HG03097 (cell line): ENCODE data around the gene MMD2.
"Not testable (repeated sequence)": the region's sequence is repeated elsewhere in the genome, so short reads cannot be mapped to it uniquely, and the experiment has no call there.

ENCODE experiments used
- ATAC-seq: cut with Tn5 transposase; IDR thresholded peaks from one replicate; pipeline ENCODE4 v1.9.1; 2021; ENCODE audit not compliant: unreplicated experiment, low FRiP score

MMD2 gene

GRCh38 chr7:4904346-4904745, 54.6 kb downstream of the MMD2 start:
- no peak for ATAC-seq

- ATAC-seq = no peak
These were observed 63.2 kb downstream of the MMD2 start for GRCh38 chr7:4895766-4896165.

GRCh38 chr7:4894482-4894881, 64.5 kb downstream of the MMD2 start:
- ATAC-seq = no peak

GRCh38 chr7:4893929-4894475, 65.0 kb downstream of the MMD2 start:
- ATAC-seq = no peak

- not testable (repeated sequence) for ATAC-seq
These were observed 65.8 kb downstream of the MMD2 start for GRCh38 chr7:4893188-4893587.

GRCh38 chr7:4891522-4891921, 67.5 kb downstream of the MMD2 start:
- not testable (repeated sequence) for ATAC-seq

GRCh38 chr7:4889682-4890081, 69.3 kb downstream of the MMD2 start:
- no peak for ATAC-seq

GRCh38 chr7:4888161-4888560, 70.8 kb downstream of the MMD2 start:
- ATAC-seq = no peak

GRCh38 chr7:4886671-4887070, 72.3 kb downstream of the MMD2 start:
- ATAC-seq = no peak

- no peak for ATAC-seq
These were observed 73.6 kb downstream of the MMD2 start for GRCh38 chr7:4885317-4885807.

GRCh38 chr7:4884164-4884563, 74.8 kb downstream of the MMD2 start:
- ATAC-seq = no peak

- no peak for ATAC-seq
These were observed 75.4 kb downstream of the MMD2 start, which contains the start of gene RADIL for GRCh38 chr7:4883372-4884144. Gene RADIL, minus strand, starts transcription at chr7:4883716. Its CDS starts 5,577 bp downstream, at chr7:4878139.

- ATAC-seq = no peak
These were observed 76.0 kb downstream of the MMD2 start for GRCh38 chr7:4883033-4883371.

GRCh38 chr7:4882169-4883032, 76.6 kb downstream of the MMD2 start:
- ATAC-seq = no peak

GRCh38 chr7:4880218-4880617, 78.8 kb downstream of the MMD2 start:
- no peak for ATAC-seq

GRCh38 chr7:4879396-4880081, 79.4 kb downstream of the MMD2 start:
- no peak for ATAC-seq

GRCh38 chr7:4878336-4879335, 80.4 kb downstream of the MMD2 start:
- no peak for ATAC-seq

GRCh38 chr7:4876586-4876985, 82.4 kb downstream of the MMD2 start:
- ATAC-seq = no peak

- no peak for ATAC-seq
These were observed 83.6 kb downstream of the MMD2 start for GRCh38 chr7:4875391-4875790.
